Colonic mucosa (tissue), 4 donors: ENCODE results near the gene CDKAL1. TPM values are rescaled to one million over a fixed set of nuclear protein-coding genes. Genes with fewer than 3 reads are reported as not detected.

ENCODE experiments used
- DNase-seq: peaks from one replicate; pipeline ENCODE4 v3.0.0-alpha.2; 2020
- H3K27ac ChIP-seq: fragments of 200-600 bp; one replicate; pipeline ENCODE4 v1.8.0; 2021
- H3K27me3 ChIP-seq: fragments of 200-600 bp; one replicate; pipeline ENCODE4 v1.8.0; 2021
- H3K36me3 ChIP-seq: fragments of 200-600 bp; one replicate; pipeline ENCODE4 v1.8.0; 2021
- H3K4me1 ChIP-seq: fragments of 200-600 bp; one replicate; pipeline ENCODE4 v1.8.0; 2021; ENCODE audit warnings: mild to moderate bottlenecking
- H3K4me3 ChIP-seq: fragments of 200-600 bp; one replicate; pipeline ENCODE4 v1.8.0; 2021
- H3K9ac ChIP-seq, 2 donors: one replicate each; pipeline ENCODE4 v1.7.0; 2013; ENCODE audit warnings: control low read depth in 2 of 2, low read depth in 2 of 2, low read length in 2 of 2
- H3K9me3 ChIP-seq: fragments of 200-600 bp; one replicate; pipeline ENCODE4 v1.8.0; 2021
- intact Hi-C: fragments of 100-400 bp; cut with DNase I; formaldehyde crosslinking; loops from one replicate; pipeline ENCODE4 v1.14.1; 2022
- total RNA-seq, 2 donors: library from RNA; stranded (reverse); fragmentation: NEBNext Ultra II Directional in 1 of 2; extraction: Animal tissue kit (Norgen Biotek cat#: 25700) in 1 of 2; gene quantifications; one replicate each; pipeline ENCODE4 v1.2.1, GENCODE V29; 2021
- TF ChIP-seq, protein P1 (sequence below): fragments of 200-600 bp; IDR thresholded peaks from one replicate; pipeline ENCODE4 v1.8.0; 2022; ENCODE audit warnings: antibody characterized with exemption, mild to moderate bottlenecking
- donor health status: healthy.
- donor health status: DM: no; HTN: no; CAD: no.
- donor health status: DM: no; HTN: no; CAD: no.

The CDKAL1 gene
- total RNA-seq, 2 donors from 2014 or later, result 13.8 to 14.2 TPM

DNA sequence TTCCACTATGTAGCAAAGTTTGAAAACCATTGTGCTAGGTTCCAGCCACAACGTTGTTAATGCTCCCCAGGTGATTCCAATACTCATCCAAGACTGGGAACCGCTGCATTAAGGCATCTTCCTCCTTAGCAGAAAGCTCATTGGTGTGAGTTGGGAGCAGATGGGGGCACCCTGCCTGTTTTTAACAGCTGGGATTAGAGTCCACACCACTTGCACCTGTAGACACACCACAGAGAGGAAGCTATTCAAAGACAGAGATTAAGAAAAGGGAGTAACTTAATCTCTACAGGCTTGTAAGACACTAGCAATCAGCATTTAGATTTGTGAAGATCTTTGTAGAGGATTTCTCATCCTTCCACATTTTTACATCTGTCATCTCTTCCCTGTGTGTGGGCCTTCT is 725.4 kb downstream of the CDKAL1 start:
- TF ChIP-seq, protein P1, sequence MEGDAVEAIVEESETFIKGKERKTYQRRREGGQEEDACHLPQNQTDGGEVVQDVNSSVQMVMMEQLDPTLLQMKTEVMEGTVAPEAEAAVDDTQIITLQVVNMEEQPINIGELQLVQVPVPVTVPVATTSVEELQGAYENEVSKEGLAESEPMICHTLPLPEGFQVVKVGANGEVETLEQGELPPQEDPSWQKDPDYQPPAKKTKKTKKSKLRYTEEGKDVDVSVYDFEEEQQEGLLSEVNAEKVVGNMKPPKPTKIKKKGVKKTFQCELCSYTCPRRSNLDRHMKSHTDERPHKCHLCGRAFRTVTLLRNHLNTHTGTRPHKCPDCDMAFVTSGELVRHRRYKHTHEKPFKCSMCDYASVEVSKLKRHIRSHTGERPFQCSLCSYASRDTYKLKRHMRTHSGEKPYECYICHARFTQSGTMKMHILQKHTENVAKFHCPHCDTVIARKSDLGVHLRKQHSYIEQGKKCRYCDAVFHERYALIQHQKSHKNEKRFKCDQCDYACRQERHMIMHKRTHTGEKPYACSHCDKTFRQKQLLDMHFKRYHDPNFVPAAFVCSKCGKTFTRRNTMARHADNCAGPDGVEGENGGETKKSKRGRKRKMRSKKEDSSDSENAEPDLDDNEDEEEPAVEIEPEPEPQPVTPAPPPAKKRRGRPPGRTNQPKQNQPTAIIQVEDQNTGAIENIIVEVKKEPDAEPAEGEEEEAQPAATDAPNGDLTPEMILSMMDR, result no peak
- H3K4me3 ChIP-seq, result no peak overlapping the region
- no peak overlapping the region for H3K27ac ChIP-seq
- H3K9me3 ChIP-seq, result no peaks in the 10 kb centered on the region
- H3K36me3 ChIP-seq, result no peaks in the 10 kb centered on the region
- no peaks in the 10 kb centered on the region for H3K4me1 ChIP-seq
- no peak overlapping the region for H3K9ac ChIP-seq
- no peak for DNase-seq
- no peaks in the 10 kb centered on the region for H3K27me3 ChIP-seq
- intact Hi-C loops, result no loop called here

DNA sequence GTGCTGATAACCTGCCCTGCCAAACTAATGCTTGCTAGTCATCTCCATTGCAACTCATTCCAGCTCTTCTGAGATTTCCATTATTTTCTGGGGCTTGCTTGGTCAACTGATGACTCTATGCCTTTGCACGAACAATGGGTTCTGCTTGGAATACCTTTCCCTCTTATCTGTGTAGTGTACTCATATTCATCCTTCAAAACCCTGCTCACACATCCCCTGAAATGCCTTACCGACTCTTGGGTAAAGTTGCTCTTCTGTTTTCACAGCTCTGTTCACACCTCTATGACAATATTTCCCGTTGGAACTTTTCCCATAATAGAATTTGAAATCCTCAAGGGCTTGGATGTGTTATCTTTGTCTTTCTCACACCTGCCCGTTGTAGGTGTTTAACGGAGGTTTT is 728.2 kb downstream of the CDKAL1 start:
- intact Hi-C loops, result no loop called here
- Histone ChIP-seq H3K4me3 (no peak overlapping the region), H3K9me3 (no peaks in the 10 kb centered on the region), H3K4me1 (no peaks in the 10 kb centered on the region), H3K27me3 (no peaks in the 10 kb centered on the region), H3K27ac (no peak overlapping the region), H3K9ac (no peak overlapping the region), H3K36me3 (no peaks in the 10 kb centered on the region)
- TF ChIP-seq, protein P1, result no peak
- no peak for DNase-seq

DNA sequence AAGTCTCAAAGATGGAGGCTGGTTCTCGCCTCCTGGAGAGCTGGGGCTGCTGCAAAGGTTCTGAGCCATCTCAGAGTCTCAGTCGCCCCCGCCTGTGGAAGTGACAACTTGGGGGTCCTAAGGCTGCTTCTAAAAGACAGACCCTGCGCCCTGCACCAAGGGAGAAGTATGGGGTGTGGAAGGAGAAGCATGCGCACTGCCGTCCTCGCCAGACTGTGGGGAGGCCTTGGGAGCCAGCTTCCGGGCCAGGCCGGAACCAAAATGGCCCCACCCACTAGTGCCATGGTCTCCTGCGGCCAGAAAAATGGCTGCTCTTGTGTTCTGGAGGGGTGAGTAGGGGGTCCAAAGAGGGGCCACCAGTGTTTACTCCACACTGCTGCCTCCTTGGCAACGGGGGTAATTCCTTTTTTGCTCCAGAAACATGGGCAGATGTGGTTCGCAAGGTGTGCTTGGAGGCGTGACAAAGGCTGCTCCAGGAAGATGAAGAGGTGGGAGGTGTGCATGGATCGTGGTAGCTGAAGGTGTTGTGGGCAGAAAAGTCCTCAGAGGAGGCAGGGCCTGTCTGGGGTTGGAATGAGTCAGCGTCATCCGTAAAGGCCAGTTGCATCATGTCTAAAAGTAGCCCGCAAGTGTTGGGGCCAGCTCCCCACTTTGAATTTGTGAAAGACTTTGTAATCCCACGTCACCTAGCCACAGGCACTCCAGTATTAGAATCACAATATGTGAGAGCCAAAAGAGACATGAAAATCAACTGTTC is 729.5 kb downstream of the CDKAL1 start:
- no peak overlapping the region for H3K27ac ChIP-seq
- H3K9me3 ChIP-seq, result no peaks in the 10 kb centered on the region
- no peaks in the 10 kb centered on the region for H3K27me3 ChIP-seq
- H3K4me1 ChIP-seq, result no peaks in the 10 kb centered on the region
- H3K9ac ChIP-seq, result no peak overlapping the region
- no peak for DNase-seq
- H3K36me3 ChIP-seq, result no peaks in the 10 kb centered on the region
- TF ChIP-seq, protein P1, result no peak
- no peak overlapping the region for H3K4me3 ChIP-seq
- intact Hi-C loops, result no loop called here

DNA sequence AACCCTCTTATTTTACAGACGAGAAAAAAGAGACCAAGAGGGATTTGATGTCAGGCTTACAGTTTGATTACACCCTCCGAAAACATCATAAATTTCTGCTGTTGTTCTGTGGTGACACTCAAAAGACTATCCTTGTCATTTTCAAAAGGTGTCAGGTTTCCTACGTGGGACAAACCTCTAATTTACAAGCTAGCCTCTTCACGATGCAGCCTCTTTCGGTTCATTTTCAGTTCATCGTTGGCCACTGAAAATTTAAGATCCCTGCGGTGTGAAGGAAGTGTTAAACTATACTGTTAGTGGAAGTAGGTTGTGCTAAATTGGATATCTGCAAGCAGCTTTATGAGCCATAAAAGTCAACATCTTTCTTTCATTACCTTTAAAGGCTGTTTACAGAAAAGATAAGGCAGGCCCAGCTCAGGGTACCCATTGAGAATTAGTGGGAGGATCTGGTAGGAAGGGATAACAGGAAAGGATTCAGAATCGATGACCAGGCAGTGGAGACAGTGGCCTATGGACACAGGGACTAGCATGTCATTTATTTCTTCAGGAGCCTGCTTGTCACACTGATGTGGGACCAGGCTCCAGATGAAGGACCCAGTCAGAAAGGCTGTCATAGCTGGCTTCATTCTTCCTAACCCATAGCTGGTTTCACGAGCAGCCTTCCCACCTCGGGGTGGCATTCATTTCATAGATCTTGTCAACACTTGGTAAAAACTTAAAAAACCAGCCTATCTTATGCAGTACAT is 730.2 kb downstream of the CDKAL1 start:
- TF ChIP-seq, protein P1, result no peak
- H3K4me3 ChIP-seq, result no peak overlapping the region
- H3K36me3 ChIP-seq, result no peaks in the 10 kb centered on the region
- H3K9me3 ChIP-seq, result no peaks in the 10 kb centered on the region
- DNase-seq, result peak; percentile 20
- no peaks in the 10 kb centered on the region for H3K4me1 ChIP-seq
- H3K27me3 ChIP-seq, result no peaks in the 10 kb centered on the region
- no peak overlapping the region for H3K9ac ChIP-seq
- no peak overlapping the region for H3K27ac ChIP-seq
- intact Hi-C loops, result no loop called here

DNA sequence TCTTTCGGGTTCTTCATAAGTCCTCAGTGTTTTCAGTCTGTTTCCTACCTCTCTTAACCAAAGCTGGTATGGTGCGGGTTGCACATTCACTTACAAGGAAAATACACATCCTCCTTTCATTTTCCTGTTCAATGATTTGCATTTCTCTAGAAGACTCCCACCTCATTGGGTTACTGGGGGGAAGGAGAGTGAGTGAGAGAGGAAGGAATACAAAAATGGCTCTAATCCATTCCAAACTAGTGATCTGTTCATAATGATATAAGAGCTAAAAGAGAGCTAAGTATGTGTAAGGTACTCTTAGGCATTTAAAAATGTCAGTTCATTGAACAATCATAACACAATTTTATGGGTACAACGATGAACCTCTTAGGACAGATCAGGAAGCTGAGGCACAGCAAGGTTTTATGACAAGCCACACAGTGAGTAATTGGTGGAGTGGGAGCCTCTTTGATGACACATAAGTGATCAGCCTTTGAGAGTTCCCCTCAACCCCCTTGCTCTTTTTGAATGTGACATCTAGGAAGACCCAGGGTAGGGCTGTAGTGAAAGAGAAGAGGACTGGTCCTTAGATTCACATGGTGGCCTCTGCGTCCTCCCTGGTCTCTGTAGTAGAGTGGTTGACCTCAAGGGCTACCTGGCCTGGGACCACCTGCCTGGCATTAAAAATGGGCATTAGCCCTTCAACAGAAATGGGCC is 730.9 kb downstream of the CDKAL1 start:
- no peak for DNase-seq
- Histone ChIP-seq H3K4me3 (no peak overlapping the region), H3K36me3 (no peaks in the 10 kb centered on the region), H3K27ac (no peak overlapping the region), H3K9me3 (no peaks in the 10 kb centered on the region), H3K4me1 (no peaks in the 10 kb centered on the region), H3K9ac (no peak overlapping the region), H3K27me3 (no peaks in the 10 kb centered on the region)
- intact Hi-C loops, result no loop called here
- TF ChIP-seq, protein P1, result no peak
